Aorta (tissue), 5 donors: ENCODE results near the gene SCLT1. TPM values are rescaled to one million over a fixed set of nuclear protein-coding genes. Genes with fewer than 3 reads are reported as not detected.
A peak's percentile ranks its signal among the peaks of the same experiment; 100 is the strongest.

Experiments
- ATAC-seq: fragments of 200-7000 bp; cut with Tn5 transposase; one replicate; pipeline ENCODE4 v1.9.1; 2022; ENCODE audit warnings: moderate library complexity; ENCODE audit not compliant: low FRiP score
- DNase-seq, 2 donors: peaks; one replicate each; pipeline ENCODE4 v3.0.0-alpha.2; 2020
- H3K27ac ChIP-seq, 2 donors: one replicate each; pipeline ENCODE4 v1.5.1; 2013; ENCODE audit warnings: low read length in 2 of 2, mild to moderate bottlenecking in 2 of 2, moderate library complexity in 2 of 2, control low read depth in 1 of 2, inconsistent platforms in 1 of 2, low read depth in 1 of 2
- H3K27me3 ChIP-seq, 2 donors: one replicate each; pipeline ENCODE4 v1.6.1; 2013; ENCODE audit warnings: control low read depth in 1 of 2, low read length in 1 of 2, mild to moderate bottlenecking in 1 of 2, moderate library complexity in 1 of 2; ENCODE audit not compliant: insufficient read depth in 2 of 2, control insufficient read depth in 1 of 2
- H3K36me3 ChIP-seq, 2 donors: one replicate each; pipeline ENCODE4 v1.6.1; 2013; ENCODE audit warnings: control low read depth in 1 of 2, low read length in 1 of 2, mild to moderate bottlenecking in 1 of 2; ENCODE audit not compliant: insufficient read depth in 2 of 2, control insufficient read depth in 1 of 2
- H3K4me1 ChIP-seq, 2 donors: one replicate each; pipeline ENCODE4 v1.6.1; 2013; ENCODE audit warnings: low read length in 2 of 2, control low read depth in 1 of 2, mild to moderate bottlenecking in 1 of 2, moderate library complexity in 1 of 2; ENCODE audit not compliant: insufficient read depth in 2 of 2, control insufficient read depth in 1 of 2
- H3K4me3 ChIP-seq, 2 donors: one replicate each; pipeline ENCODE4 v1.5.1; 2013; ENCODE audit warnings: low read length in 2 of 2, control low read depth in 1 of 2, mild to moderate bottlenecking in 1 of 2
- H3K9me3 ChIP-seq: one replicate; pipeline ENCODE4 v1.6.1; 2013; ENCODE audit warnings: mild to moderate bottlenecking, low read length; ENCODE audit not compliant: control insufficient read depth
- WGBS, 2 donors: extraction: QIAGEN DNeasy Blood & Tissue Kit; methylation state at CpG; one replicate each; pipeline ENCODE4 v1.1.7; 2013; 5-methylcytosine and 5-hydroxymethylcytosine counted together
- intact Hi-C, 2 donors: fragments of 100-400 bp; cut with DNase I; formaldehyde crosslinking; loops; one replicate each; pipeline versions ENCODE4 v1.14.2 to v1.15.0; 2022
- polyA plus RNA-seq, 2 donors: library from polyadenylated mRNA; stranded (reverse); fragments of 200-250 nt; gene quantifications; one replicate each; pipeline ENCODE4 v1.2.3, GENCODE V29; 2013
- total RNA-seq, 2 donors: library from RNA; stranded (reverse); fragmentation: NEBNext Ultra II Directional; extraction: Animal tissue kit (Norgen Biotek cat#: 25700); gene quantifications; one replicate each; pipeline ENCODE4 v1.2.1, GENCODE V29; 2021
- donor health status: healthy with polysubstance abuse.
- donor health status: Bipolar disorder and iron deficiency.
- donor health status: DM: no; HTN: no; CAD: no.
- donor health status: DM: no; HTN: no; CAD: no.
- donor health status: DM: yes; HTN: yes; CAD: no.

The SCLT1 gene
- total and polyA plus RNA-seq, 4 donors: 3.1 to 19.8 (median 9.8) TPM

- H3K4me1 ChIP-seq: no peaks in the 10 kb centered on the region
- intact Hi-C loops: no loop called here
- H3K9me3 ChIP-seq: no peaks in the 10 kb centered on the region
- 59 to 62% methylated on average over 1 of the region's 1 CpG for WGBS, 2 donors
- H3K27me3 ChIP-seq: no peaks in the 10 kb centered on the region
- no peak overlapping the region for H3K4me3 ChIP-seq
- no peak for ATAC-seq
- H3K36me3 ChIP-seq: peaks cover 2 to 3% of the 10 kb centered on the region in 2 donors
- H3K27ac ChIP-seq: no peak overlapping the region
- no peak for DNase-seq
Measured at GRCh38 chr4:129113919-129114318, 20.6 kb upstream of the SCLT1 start.

- Histone ChIP-seq H3K27ac (no peak overlapping the region), H3K27me3 (no peaks in the 10 kb centered on the region), H3K36me3 (peaks cover 2 to 3% of the 10 kb centered on the region in 2 donors), H3K4me3 (no peak overlapping the region), H3K9me3 (no peaks in the 10 kb centered on the region), H3K4me1 (no peaks in the 10 kb centered on the region)
- DNase-seq (no peak), ATAC-seq (no peak)
- intact Hi-C loops: no loop called here
- WGBS, 2 donors: 2 to 5% methylated on average over 1 of the region's 1 CpG
Measured at GRCh38 chr4:129113434-129113833, 20.1 kb upstream of the SCLT1 start.

GRCh38 chr4:129111919-129112318 lies 18.6 kb upstream of the SCLT1 start:
- H3K4me1 ChIP-seq: no peaks in the 10 kb centered on the region
- H3K27me3 ChIP-seq: no peaks in the 10 kb centered on the region
- no peak overlapping the region for H3K4me3 ChIP-seq
- ATAC-seq (no peak), DNase-seq (no peak)
- intact Hi-C loops: no loop called here
- peaks cover 2 to 3% of the 10 kb centered on the region in 2 donors for H3K36me3 ChIP-seq
- no peaks in the 10 kb centered on the region for H3K9me3 ChIP-seq
- no peak overlapping the region for H3K27ac ChIP-seq

GRCh38 chr4:129110931-129111330 lies 17.6 kb upstream of the SCLT1 start:
- Histone ChIP-seq H3K9me3 (no peaks in the 10 kb centered on the region), H3K4me3 (no peak overlapping the region), H3K27ac (no peak overlapping the region), H3K27me3 (no peaks in the 10 kb centered on the region), H3K4me1 (no peaks in the 10 kb centered on the region), H3K36me3 (peaks cover 2 to 3% of the 10 kb centered on the region in 2 donors)
- ATAC-seq (no peak), DNase-seq (no peak)
- intact Hi-C loops: no loop called here
- 85 to 86% methylated on average over 3 of the region's 3 CpGs for WGBS, 2 donors

GRCh38 chr4:129109965-129110824 lies 16.9 kb upstream of the SCLT1 start:
- Histone ChIP-seq H3K27me3 (no peaks in the 10 kb centered on the region), H3K36me3 (peaks cover 2 to 3% of the 10 kb centered on the region in 2 donors), H3K4me1 (no peaks in the 10 kb centered on the region), H3K9me3 (no peaks in the 10 kb centered on the region), H3K27ac (no peak overlapping the region), H3K4me3 (no peak overlapping the region)
- intact Hi-C loops: no loop called here
- 78 to 80% methylated on average over 3 of the region's 3 CpGs for WGBS, 2 donors
- ATAC-seq: no peak
- no peak for DNase-seq

- H3K4me1 ChIP-seq: no peaks in the 10 kb centered on the region
- intact Hi-C loops: no loop called here
- DNase-seq (no peak), ATAC-seq (no peak)
- no peaks in the 10 kb centered on the region for H3K36me3 ChIP-seq
- H3K27ac ChIP-seq: no peak overlapping the region
- no peak overlapping the region for H3K4me3 ChIP-seq
- H3K27me3 ChIP-seq: no peaks in the 10 kb centered on the region
- H3K9me3 ChIP-seq: no peaks in the 10 kb centered on the region
Measured at GRCh38 chr4:129098531-129099001, 5.2 kb upstream of the SCLT1 start.

- H3K4me3 ChIP-seq: peak within 1 kb of the TSS; percentile 54 to 81
- no peaks in the 10 kb centered on the region for H3K36me3 ChIP-seq
- WGBS, 2 donors: 4 to 7% methylated on average over 14 of the region's 14 CpGs
- peak within 1 kb of the TSS in 1 of 2 donors; percentile 9 for H3K27ac ChIP-seq
- H3K27me3 ChIP-seq: no peaks in the 10 kb centered on the region
- no peaks in the 10 kb centered on the region for H3K9me3 ChIP-seq
- DNase-seq (peak; percentile 79 to 80), ATAC-seq (peak; percentile 68)
- peaks cover 0 to under 1% of the 10 kb centered on the region in 2 donors for H3K4me1 ChIP-seq
- intact Hi-C loops: no loop called here
Measured at GRCh38 chr4:129095811-129096454, 2.6 kb upstream of the SCLT1 start, which contains the start of gene C4orf33. Gene C4orf33, plus strand, starts transcription at chr4:129096152. Its CDS starts 6,459 bp downstream, at chr4:129102611.

- DNase-seq (no peak), ATAC-seq (no peak)
- Histone ChIP-seq H3K27me3 (no peaks in the 10 kb centered on the region), H3K9me3 (no peaks in the 10 kb centered on the region), H3K36me3 (no peaks in the 10 kb centered on the region), H3K4me3 (no peak overlapping the region), H3K27ac (no peak overlapping the region), H3K4me1 (peaks cover 0 to 3% of the 10 kb centered on the region in 2 donors)
- WGBS, 2 donors: 56 to 62% methylated on average over 3 of the region's 3 CpGs
- intact Hi-C loops: loop anchor here in 1 of 2 donors (5.0 kb wide), 1 partner anchor 807 kb away; the partner anchor contains the start of gene PGRMC2
Measured at GRCh38 chr4:129094347-129094746, 1.0 kb upstream of the SCLT1 start.
